HFFc6 (cell line): ENCODE data around the gene MAPRE2. TPM values are rescaled to one million over a fixed set of nuclear protein-coding genes. Genes with fewer than 3 reads are reported as not detected.
A peak's percentile ranks its signal among the peaks of the same experiment; 100 is the strongest.
"Not testable (repeated sequence)": the region's sequence is repeated elsewhere in the genome, so short reads cannot be mapped to it uniquely, and the experiment has no call there.

ENCODE experiments used
- DNase-seq: peaks from one replicate; pipeline ENCODE4 v3.0.0-alpha.2; 2018
- H3K27ac Mint-ChIP-seq: 2 replicates; pipeline ENCODE4 v1.8.0; 2020; ENCODE audit warnings: mild to moderate bottlenecking, mixed read lengths
- H3K27me3 Mint-ChIP-seq: 2 replicates; pipeline ENCODE4 v1.8.0; 2021; ENCODE audit warnings: mild to moderate bottlenecking, moderate library complexity, mixed read lengths; ENCODE audit not compliant: insufficient read depth
- H3K36me3 Mint-ChIP-seq: 2 replicates; pipeline ENCODE4 v1.8.0; 2021; ENCODE audit warnings: low read depth, mixed read lengths
- H3K4me1 Mint-ChIP-seq: 2 replicates; pipeline ENCODE4 v1.8.0; 2020; ENCODE audit warnings: low read depth, mixed read lengths
- H3K4me3 Mint-ChIP-seq: 2 replicates; pipeline ENCODE4 v1.8.0; 2020; ENCODE audit warnings: mild to moderate bottlenecking, moderate library complexity, mixed read lengths
- H3K9me3 Mint-ChIP-seq: 2 replicates; pipeline ENCODE4 v1.8.0; 2020; ENCODE audit warnings: mild to moderate bottlenecking, mixed read lengths
- total RNA-seq, 6 experiments: library from RNA; stranded (reverse); fragmentation: NEBNext Ultra II Directional; extraction: Animal tissue kit (Norgen Biotek cat#: 25700); gene quantifications; 2 replicates in 1 of 6; 3 replicates in 5 of 6; pipeline ENCODE4 v1.2.3, GENCODE V29; 2021
- TF ChIP-seq, protein P1 (sequence below): fragments of 200-600 bp; sonication (generic); IDR thresholded peaks from 2 replicates; pipeline ENCODE4 v1.5.0; 2021; ENCODE audit warnings: antibody characterized with exemption, mild to moderate bottlenecking

The MAPRE2 gene
- total RNA-seq, 6 experiments from 2014 or later: 22.4 to 39.1 (median 24.4) TPM

DNA sequence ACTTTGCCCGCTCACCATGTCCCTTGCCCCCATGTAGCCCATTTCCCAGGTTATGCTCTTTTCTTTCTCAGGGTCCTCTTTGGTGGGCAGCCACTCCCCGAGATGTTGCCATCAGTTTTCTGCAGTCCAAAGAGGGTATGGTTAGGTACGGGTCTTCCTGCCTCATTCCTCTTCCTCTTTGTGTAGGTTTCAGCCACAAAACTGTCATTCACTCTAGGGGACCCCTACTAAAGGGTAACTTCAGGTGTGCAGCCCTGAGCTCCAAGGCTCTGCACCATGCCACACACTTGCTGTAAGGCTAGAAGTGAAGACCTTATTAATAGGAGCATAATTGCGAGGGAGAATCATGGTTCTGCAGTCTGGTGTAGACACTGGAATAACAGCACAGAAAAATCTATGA lies 99.9 kb downstream of the MAPRE2 start:
- peaks cover 12% of the 10 kb centered on the region; the same call in 1 of the 2 replicates for H3K36me3 Mint-ChIP-seq
- DNase-seq: no peak
- H3K27me3 Mint-ChIP-seq: peaks cover 6% of the 10 kb centered on the region; the same call in 1 of the 2 replicates
- H3K4me1 Mint-ChIP-seq: no peaks in the 10 kb centered on the region
- TF ChIP-seq, protein P1, sequence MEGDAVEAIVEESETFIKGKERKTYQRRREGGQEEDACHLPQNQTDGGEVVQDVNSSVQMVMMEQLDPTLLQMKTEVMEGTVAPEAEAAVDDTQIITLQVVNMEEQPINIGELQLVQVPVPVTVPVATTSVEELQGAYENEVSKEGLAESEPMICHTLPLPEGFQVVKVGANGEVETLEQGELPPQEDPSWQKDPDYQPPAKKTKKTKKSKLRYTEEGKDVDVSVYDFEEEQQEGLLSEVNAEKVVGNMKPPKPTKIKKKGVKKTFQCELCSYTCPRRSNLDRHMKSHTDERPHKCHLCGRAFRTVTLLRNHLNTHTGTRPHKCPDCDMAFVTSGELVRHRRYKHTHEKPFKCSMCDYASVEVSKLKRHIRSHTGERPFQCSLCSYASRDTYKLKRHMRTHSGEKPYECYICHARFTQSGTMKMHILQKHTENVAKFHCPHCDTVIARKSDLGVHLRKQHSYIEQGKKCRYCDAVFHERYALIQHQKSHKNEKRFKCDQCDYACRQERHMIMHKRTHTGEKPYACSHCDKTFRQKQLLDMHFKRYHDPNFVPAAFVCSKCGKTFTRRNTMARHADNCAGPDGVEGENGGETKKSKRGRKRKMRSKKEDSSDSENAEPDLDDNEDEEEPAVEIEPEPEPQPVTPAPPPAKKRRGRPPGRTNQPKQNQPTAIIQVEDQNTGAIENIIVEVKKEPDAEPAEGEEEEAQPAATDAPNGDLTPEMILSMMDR: no peak
- no peak overlapping the region for H3K27ac Mint-ChIP-seq
- no peak overlapping the region for H3K4me3 Mint-ChIP-seq
- no peaks in the 10 kb centered on the region for H3K9me3 Mint-ChIP-seq

DNA sequence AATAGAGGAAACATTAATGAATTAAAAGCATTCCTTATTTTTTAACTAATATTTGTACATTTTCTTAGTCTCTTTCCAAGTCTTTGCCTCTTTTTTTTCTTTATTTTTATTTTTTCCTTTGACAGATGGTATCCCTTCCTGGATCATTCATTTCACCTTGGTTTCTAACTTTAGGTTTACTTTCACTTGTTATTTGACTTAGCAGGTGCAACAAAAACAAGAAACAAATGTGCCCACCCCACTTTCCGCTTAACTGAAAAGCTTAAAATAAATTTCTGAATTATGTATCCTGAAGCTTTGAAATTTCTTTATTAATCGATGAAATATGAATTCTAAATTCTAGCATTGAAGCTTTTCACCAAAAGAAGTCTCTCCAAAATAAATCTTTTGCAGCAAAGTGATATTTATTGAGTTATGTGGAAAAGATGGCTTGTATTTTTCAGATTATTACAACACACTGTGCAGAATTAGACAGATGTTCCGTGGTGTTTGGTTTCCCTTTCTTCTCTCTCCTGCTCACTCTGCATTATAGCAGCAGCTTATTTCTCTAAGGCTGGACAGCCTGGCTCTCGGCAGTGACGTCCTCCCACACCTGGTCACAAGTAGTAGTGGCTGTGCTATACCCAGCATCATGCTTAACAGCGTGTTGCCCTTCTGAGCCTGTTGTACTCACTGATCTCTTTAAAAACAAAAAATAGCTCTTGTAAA lies 100.5 kb downstream of the MAPRE2 start:
- no peaks in the 10 kb centered on the region for H3K9me3 Mint-ChIP-seq
- H3K4me3 Mint-ChIP-seq: no peak overlapping the region

DNA sequence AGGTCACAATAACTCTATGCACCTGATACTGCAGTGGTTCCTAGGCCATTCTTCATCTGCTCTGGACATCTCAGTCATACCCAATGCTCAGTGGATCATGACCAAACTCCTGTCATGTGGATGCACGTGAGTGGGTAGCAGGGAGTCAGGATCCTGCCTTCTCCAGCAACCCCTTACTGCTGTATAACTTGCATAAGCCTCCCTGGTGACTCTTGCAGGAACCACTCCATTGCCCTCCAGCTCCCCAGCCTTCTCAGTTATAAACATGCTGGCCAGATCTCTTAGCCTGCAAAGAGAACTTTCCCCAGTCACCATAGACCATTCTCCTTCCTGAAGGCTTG lies 101.0 kb downstream of the MAPRE2 start:
- H3K27me3 Mint-ChIP-seq: peaks cover 6% of the 10 kb centered on the region; the same call in 1 of the 2 replicates
- H3K27ac Mint-ChIP-seq: no peak overlapping the region
- no peaks in the 10 kb centered on the region for H3K9me3 Mint-ChIP-seq
- no peak for DNase-seq
- no peaks in the 10 kb centered on the region for H3K4me1 Mint-ChIP-seq
- peaks cover 12% of the 10 kb centered on the region; the same call in 1 of the 2 replicates for H3K36me3 Mint-ChIP-seq
- TF ChIP-seq, protein P1: no peak
- H3K4me3 Mint-ChIP-seq: no peak overlapping the region

More for the DNA sequence above, 100.5 kb downstream of the MAPRE2 start:
- Mint-ChIP-seq H3K27me3 (peaks cover 6% of the 10 kb centered on the region; the same call in 1 of the 2 replicates), H3K4me1 (no peaks in the 10 kb centered on the region), H3K36me3 (peaks cover 12% of the 10 kb centered on the region; the same call in 1 of the 2 replicates), H3K27ac (no peak overlapping the region)
- TF ChIP-seq, protein P1: no peak
- no peak for DNase-seq

DNA sequence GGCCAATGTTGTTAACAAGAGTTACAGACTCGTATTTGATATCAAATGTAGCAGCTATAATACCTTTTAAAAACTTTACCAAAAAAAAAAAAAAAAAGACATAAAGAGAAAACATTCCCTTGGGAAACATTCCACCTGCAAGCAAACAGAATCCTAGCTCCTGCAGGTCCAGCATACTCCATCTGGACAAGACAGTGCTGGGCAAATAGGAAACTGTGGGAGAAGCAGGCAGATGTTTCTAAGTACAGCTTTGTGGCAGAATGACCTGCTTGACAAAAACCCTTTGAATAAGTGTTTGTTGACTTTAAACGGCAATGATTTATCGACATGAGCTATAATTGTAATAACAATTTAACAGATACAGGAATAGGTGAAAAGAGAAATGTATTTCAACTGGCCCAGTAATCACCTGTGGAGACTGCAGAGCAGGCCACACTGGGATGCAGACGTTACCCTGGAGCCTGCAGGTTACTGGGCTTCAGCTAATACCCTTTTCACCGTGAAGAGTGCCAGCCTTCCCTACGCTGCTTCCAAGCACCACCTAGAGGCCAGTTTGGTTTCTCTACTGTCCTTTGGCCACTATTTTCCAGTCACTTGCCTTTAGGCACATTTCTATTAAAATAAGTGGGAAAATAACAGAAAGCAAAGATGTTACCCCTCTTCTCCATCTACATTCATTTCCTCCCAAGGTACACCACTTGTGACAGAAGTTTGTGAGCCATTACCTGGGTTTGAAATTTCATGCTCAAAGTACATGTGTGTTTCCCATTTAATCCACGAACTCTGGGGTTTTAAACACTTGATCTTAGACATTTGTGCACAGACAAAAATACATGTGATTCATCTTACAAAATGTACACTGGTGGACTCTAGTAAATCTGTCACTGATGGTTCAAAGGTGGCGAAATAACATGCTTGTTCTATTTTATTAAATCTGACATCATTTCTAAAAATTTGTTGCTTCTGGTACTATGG lies 102.7 kb downstream of the MAPRE2 start:
- Mint-ChIP-seq H3K27ac (no peak overlapping the region), H3K36me3 (peaks cover 15% of the 10 kb centered on the region; the same call in 1 of the 2 replicates), H3K4me1 (no peaks in the 10 kb centered on the region), H3K9me3 (peaks cover 4% of the 10 kb centered on the region; the same call in 1 of the 2 replicates), H3K4me3 (no peak overlapping the region), H3K27me3 (peaks cover 2% of the 10 kb centered on the region; the same call in 1 of the 2 replicates)
- peak; percentile 45 for DNase-seq
- TF ChIP-seq, protein P1: peak; percentile 83

DNA sequence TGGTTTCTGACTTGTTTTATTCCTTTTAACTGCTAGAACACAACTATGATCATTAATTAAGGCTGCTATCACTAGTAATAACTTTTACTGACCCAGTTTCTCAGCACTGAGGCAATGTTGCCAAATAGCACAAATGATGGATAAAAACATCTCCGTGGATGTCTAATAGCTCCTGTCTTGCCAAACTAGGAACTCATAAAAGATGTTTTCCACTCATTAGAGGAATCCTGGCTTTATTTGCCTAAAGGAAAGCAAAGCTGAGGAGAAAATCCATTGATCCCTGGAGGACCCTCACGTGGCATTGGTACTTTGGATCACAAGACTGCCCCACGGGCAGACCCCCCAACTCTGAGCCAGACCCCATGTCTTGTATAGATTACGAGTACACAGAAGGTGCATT lies 103.5 kb downstream of the MAPRE2 start:
- Mint-ChIP-seq H3K27me3 (peaks cover 2% of the 10 kb centered on the region; the same call in 1 of the 2 replicates), H3K36me3 (peaks cover 20% of the 10 kb centered on the region; the same call in 1 of the 2 replicates), H3K27ac (no peak overlapping the region)

DNA sequence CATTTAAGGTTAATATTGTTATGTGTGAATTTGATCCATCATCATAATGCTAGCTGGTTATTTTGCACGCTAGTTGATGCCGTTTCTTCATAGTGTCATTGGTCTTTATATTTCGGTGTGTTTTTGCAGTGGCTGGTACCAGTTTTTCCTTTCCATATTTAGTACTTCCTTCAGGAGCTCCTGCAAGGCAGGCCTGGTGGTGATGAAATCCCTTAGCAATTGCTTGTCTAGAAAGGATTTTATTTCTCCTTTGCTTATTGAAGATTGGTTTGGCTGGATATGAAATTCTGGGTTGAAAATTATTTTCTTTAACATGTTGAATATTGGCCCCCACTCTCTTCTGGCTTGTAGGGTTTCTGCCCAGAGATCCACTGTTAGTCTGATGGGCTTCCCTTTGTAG lies 109.0 kb downstream of the MAPRE2 start:
- not testable (repeated sequence) for DNase-seq, H3K27ac Mint-ChIP-seq, H3K27me3 Mint-ChIP-seq, H3K4me3 Mint-ChIP-seq, H3K4me1 Mint-ChIP-seq
- peaks cover 13% of the 10 kb centered on the region; the same call in 1 of the 2 replicates for H3K36me3 Mint-ChIP-seq
- peaks cover 10% of the 10 kb centered on the region for H3K9me3 Mint-ChIP-seq

More for the DNA sequence above, 103.5 kb downstream of the MAPRE2 start:
- TF ChIP-seq, protein P1: no peak
- Mint-ChIP-seq H3K4me3 (no peak overlapping the region), H3K4me1 (no peaks in the 10 kb centered on the region), H3K9me3 (peaks cover 10% of the 10 kb centered on the region)
- no peak for DNase-seq
